ENCODE results near the gene LARGE1. TPM values are rescaled to one million over a fixed set of nuclear protein-coding genes. Genes with fewer than 3 reads are reported as not detected.

The LARGE1 gene
- total and polyA plus RNA-seq, 9 of the 15 experiments (the other 6 are each of a cell fraction or from before 2014, with no cell fraction given) = 0.01 to 0.66 (median 0.14) TPM; not detected in 2

DNA sequence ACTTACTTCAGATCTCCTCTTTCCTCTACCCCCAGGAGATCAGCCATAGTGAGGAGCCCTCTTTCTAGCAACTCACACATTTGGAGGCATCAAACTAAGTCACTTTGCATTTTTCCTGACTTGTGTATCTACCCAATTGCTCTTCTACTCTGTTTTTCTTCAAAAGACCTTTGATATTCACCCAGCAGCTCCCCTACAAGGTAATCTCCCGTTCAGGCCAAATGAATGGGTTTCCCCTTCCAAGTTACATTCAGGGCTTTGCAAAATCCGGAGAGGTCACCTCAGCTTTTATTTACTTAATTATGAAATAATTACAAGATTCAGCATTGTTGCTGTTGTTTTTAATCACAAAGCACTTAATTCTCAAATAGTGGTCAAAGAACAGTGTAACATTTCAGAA lies 6.1 kb downstream of the LARGE1 start (continued):
- TF ChIP-seq, protein P1, sequence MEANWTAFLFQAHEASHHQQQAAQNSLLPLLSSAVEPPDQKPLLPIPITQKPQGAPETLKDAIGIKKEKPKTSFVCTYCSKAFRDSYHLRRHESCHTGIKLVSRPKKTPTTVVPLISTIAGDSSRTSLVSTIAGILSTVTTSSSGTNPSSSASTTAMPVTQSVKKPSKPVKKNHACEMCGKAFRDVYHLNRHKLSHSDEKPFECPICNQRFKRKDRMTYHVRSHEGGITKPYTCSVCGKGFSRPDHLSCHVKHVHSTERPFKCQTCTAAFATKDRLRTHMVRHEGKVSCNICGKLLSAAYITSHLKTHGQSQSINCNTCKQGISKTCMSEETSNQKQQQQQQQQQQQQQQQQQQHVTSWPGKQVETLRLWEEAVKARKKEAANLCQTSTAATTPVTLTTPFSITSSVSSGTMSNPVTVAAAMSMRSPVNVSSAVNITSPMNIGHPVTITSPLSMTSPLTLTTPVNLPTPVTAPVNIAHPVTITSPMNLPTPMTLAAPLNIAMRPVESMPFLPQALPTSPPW (CRISPR knock-in tag; IDR thresholded peaks at IDR 0.05) = no peak
- no peak for TF ChIP-seq ZNF561 (CRISPR knock-in tag; conservative IDR thresholded peaks at IDR 0.05)
- no peak for TF ChIP-seq RAD21 (CRISPR knock-in tag; conservative IDR thresholded peaks at IDR 0.05 in 1 of 2, IDR thresholded peaks at IDR 0.05 in 1 of 2)
- no peak for TF ChIP-seq KLF6 (CRISPR knock-in tag; IDR thresholded peaks at IDR 0.05; ENCODE audit: borderline replicate concordance)
- no peak for TF ChIP-seq KLF10 (CRISPR knock-in tag; IDR thresholded peaks at IDR 0.05)
- TF ChIP-seq ZNF766 (CRISPR knock-in tag; conservative IDR thresholded peaks at IDR 0.05) = no peak
- TF ChIP-seq ZNF134 (CRISPR knock-in tag; conservative IDR thresholded peaks at IDR 0.05) = no peak
- TF ChIP-seq HLTF (IDR thresholded peaks at IDR 0.05) = no peak

DNA sequence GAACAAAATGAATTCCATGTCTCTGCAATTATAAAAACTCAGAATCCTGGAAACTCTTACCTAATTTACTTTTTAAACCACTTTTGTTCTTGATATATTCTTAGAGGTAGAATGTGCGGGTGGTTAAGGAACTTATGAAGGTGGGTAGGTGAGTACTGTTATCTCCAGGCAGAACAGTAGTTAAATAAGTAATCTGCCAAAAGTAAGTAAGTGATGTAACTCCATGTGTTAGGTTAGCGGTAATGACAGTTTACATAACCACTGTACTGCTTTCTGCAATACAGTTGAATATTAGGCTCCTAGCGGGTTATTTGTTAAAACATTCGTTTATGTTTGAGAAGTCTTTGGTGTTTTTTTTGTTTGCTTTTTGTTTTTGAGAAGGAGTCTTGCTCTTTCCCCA lies 7.1 kb downstream of the LARGE1 start:
- ChIA-PET POLR2A (no interaction called here), CTCF (ENCODE audit: low intra/inter-chr PET ratio) (no interaction called here)
- no peaks in the 10 kb centered on the region for H3K36me3 ChIP-seq (ENCODE audit: control insufficient read depth, insufficient read depth, low read length)
- TF ChIP-seq HCFC1 (IDR thresholded peaks at IDR 0.05; ENCODE audit: low read depth, low read length) (no peak), SIX5 (IDR thresholded peaks at IDR 0.05; ENCODE audit: borderline replicate concordance in 1 of 2, insufficient read depth in 1 of 2, low read depth in 1 of 2, low read length in 2 of 2) (no peak), SRSF7 (optimal IDR thresholded peaks at IDR 0.05; ENCODE audit: low read depth, low read length) (no peak)
- TF ChIP-seq, protein P2, sequence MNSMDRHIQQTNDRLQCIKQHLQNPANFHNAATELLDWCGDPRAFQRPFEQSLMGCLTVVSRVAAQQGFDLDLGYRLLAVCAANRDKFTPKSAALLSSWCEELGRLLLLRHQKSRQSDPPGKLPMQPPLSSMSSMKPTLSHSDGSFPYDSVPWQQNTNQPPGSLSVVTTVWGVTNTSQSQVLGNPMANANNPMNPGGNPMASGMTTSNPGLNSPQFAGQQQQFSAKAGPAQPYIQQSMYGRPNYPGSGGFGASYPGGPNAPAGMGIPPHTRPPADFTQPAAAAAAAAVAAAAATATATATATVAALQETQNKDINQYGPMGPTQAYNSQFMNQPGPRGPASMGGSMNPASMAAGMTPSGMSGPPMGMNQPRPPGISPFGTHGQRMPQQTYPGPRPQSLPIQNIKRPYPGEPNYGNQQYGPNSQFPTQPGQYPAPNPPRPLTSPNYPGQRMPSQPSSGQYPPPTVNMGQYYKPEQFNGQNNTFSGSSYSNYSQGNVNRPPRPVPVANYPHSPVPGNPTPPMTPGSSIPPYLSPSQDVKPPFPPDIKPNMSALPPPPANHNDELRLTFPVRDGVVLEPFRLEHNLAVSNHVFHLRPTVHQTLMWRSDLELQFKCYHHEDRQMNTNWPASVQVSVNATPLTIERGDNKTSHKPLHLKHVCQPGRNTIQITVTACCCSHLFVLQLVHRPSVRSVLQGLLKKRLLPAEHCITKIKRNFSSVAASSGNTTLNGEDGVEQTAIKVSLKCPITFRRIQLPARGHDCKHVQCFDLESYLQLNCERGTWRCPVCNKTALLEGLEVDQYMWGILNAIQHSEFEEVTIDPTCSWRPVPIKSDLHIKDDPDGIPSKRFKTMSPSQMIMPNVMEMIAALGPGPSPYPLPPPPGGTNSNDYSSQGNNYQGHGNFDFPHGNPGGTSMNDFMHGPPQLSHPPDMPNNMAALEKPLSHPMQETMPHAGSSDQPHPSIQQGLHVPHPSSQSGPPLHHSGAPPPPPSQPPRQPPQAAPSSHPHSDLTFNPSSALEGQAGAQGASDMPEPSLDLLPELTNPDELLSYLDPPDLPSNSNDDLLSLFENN (IDR thresholded peaks at IDR 0.05; ENCODE audit: low read depth in 2 of 2, low read length in 2 of 2) = no peak
- TF ChIP-seq, protein P3, sequence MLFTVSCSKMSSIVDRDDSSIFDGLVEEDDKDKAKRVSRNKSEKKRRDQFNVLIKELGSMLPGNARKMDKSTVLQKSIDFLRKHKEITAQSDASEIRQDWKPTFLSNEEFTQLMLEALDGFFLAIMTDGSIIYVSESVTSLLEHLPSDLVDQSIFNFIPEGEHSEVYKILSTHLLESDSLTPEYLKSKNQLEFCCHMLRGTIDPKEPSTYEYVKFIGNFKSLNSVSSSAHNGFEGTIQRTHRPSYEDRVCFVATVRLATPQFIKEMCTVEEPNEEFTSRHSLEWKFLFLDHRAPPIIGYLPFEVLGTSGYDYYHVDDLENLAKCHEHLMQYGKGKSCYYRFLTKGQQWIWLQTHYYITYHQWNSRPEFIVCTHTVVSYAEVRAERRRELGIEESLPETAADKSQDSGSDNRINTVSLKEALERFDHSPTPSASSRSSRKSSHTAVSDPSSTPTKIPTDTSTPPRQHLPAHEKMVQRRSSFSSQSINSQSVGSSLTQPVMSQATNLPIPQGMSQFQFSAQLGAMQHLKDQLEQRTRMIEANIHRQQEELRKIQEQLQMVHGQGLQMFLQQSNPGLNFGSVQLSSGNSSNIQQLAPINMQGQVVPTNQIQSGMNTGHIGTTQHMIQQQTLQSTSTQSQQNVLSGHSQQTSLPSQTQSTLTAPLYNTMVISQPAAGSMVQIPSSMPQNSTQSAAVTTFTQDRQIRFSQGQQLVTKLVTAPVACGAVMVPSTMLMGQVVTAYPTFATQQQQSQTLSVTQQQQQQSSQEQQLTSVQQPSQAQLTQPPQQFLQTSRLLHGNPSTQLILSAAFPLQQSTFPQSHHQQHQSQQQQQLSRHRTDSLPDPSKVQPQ (CRISPR knock-in tag; IDR thresholded peaks at IDR 0.05; ENCODE audit: borderline replicate concordance) = no peak
- H3K4me3 ChIP-seq = no peak overlapping the region
- no peak overlapping the region for H3K9ac ChIP-seq (ENCODE audit: insufficient read depth in 1 of 2, low read depth in 2 of 2, low read length in 2 of 2)
- H3K27ac ChIP-seq (ENCODE audit: extremely low read depth, low read depth, low read length) = no peak overlapping the region
- DNase-seq (ENCODE audit: extremely low read depth in 1 of 4, low spot score in 3 of 4) (no peak), FAIRE-seq (no peak), ATAC-seq (no peak)
- no peaks in the 10 kb centered on the region for H3K79me2 ChIP-seq (ENCODE audit: control insufficient read depth, insufficient read depth, low read length)
- in situ Hi-C loops (cut with MboI) = no loop called here
- WGBS (ENCODE audit: insufficient coverage, low coverage, missing lambda C conversion rate) = 3% methylated on average over 4 of the region's 4 CpGs
- intact Hi-C loops (cut with micrococcal nuclease) = no loop called here
- no peaks in the 10 kb centered on the region for H4K20me1 ChIP-seq (replicated peaks; ENCODE audit: control insufficient read depth, insufficient read depth, low read length)
- H3K4me2 ChIP-seq (ENCODE audit: insufficient read depth, low read length) = no peak overlapping the region
- no peaks in the 10 kb centered on the region for H3K9me3 ChIP-seq (replicated peaks; ENCODE audit: control insufficient read depth, insufficient read depth, low read depth, low read length)
- no peak overlapping the region for H2AFZ ChIP-seq (ENCODE audit: low read depth, low read length)
- no TSS peak for BruUV-seq (replicated peaks)
- no peaks in the 10 kb centered on the region for H3K4me1 ChIP-seq (replicated peaks in 1 of 2; ENCODE audit: control insufficient read depth in 2 of 2, insufficient read depth in 2 of 2, low read length in 2 of 2)
- no peaks in the 10 kb centered on the region for H3K27me3 ChIP-seq (ENCODE audit: control insufficient read depth in 2 of 2, insufficient read depth in 2 of 2, low read length in 2 of 2)
- no peaks in the 10 kb centered on the region for H3K9me1 ChIP-seq (ENCODE audit: control insufficient read depth, insufficient read depth, low read length)

All from K562 (cell line).